ENCODE results near the gene CALCOCO1.

Gene CALCOCO1

DNA sequence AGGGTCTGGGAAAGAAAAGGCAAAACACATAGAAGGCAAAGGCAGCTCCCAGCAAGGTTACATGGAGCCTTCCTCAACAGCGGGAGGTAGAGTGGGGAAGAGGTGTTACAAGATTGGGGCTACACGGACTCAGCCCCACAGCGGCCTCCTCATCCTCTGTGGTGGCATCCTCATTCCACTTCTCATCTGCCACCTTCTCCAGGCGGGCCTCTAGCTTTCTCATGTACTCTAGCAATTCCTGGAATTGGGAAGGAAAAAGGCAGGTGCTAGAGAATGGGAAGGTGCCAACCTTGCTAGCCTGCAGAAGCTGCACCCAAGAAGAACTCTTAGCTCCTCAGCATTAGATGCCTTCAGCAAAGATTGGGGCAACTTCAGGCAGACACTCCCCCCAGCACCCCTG lies 13.2 kb downstream of the CALCOCO1 start:
- Histone ChIP-seq H3F3A (ENCODE audit: low read depth) (no peaks in the 10 kb centered on the region), H3K4me2 (ENCODE audit: low read depth, low read length, poor library complexity, severe bottlenecking) (no peak overlapping the region), H3K9me2 (replicated peaks; ENCODE audit: low read depth, low read length) (no peaks in the 10 kb centered on the region), H2AFZ (ENCODE audit: low read length) (no peak overlapping the region), H3K79me2 (ENCODE audit: insufficient read depth, low read length) (no peaks in the 10 kb centered on the region), H3K4me1 (ENCODE audit: insufficient read depth, low read length, poor library complexity, severe bottlenecking) (no peaks in the 10 kb centered on the region), H3K27me3 (ENCODE audit: insufficient read depth, low read length, poor library complexity, severe bottlenecking) (no peaks in the 10 kb centered on the region), H3K9me3 (ENCODE audit: insufficient read depth, low read depth, low read length) (no peaks in the 10 kb centered on the region), H3K4me3 (ENCODE audit: low read length, poor library complexity, severe bottlenecking) (no peak overlapping the region), H3K9ac (ENCODE audit: low read depth, low read length, poor library complexity, severe bottlenecking) (no peak overlapping the region), H4K20me1 (ENCODE audit: insufficient read depth, low read length, poor library complexity, severe bottlenecking) (no peaks in the 10 kb centered on the region), H3K36me3 (ENCODE audit: insufficient read depth, low read length) (no peaks in the 10 kb centered on the region)
- TF ChIP-seq EZH2phosphoT487 (IDR thresholded peaks at IDR 0.05; ENCODE audit: borderline replicate concordance) = no peak
- TF ChIP-seq, protein P1, sequence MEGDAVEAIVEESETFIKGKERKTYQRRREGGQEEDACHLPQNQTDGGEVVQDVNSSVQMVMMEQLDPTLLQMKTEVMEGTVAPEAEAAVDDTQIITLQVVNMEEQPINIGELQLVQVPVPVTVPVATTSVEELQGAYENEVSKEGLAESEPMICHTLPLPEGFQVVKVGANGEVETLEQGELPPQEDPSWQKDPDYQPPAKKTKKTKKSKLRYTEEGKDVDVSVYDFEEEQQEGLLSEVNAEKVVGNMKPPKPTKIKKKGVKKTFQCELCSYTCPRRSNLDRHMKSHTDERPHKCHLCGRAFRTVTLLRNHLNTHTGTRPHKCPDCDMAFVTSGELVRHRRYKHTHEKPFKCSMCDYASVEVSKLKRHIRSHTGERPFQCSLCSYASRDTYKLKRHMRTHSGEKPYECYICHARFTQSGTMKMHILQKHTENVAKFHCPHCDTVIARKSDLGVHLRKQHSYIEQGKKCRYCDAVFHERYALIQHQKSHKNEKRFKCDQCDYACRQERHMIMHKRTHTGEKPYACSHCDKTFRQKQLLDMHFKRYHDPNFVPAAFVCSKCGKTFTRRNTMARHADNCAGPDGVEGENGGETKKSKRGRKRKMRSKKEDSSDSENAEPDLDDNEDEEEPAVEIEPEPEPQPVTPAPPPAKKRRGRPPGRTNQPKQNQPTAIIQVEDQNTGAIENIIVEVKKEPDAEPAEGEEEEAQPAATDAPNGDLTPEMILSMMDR (conservative IDR thresholded peaks at IDR 0.05; ENCODE audit: low read length) = no peak

DNA sequence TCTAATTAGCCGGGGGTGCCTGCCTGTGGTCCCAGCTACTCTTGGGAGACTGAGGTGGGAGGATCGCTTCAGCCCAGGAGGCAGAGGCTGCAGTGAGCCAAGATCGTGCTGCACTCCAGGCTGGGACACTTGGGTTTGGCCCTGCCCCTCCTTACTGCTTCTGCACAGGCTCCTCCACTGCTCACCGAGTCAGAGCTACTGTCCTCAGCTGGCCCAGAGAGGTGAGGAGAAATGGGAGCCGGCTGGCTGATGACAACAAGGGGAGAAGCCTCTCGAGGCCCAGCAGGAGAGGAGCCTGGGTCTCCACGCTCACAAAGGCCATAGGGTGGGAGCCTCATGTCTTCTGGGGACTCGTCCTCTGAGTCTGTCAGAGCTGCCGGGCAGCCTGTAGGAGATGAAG lies 13.7 kb downstream of the CALCOCO1 start:
- Histone ChIP-seq H3K9me2 (replicated peaks; ENCODE audit: low read depth, low read length) (no peaks in the 10 kb centered on the region), H3K4me2 (ENCODE audit: low read depth, low read length, poor library complexity, severe bottlenecking) (no peak overlapping the region), H3K9ac (ENCODE audit: low read depth, low read length, poor library complexity, severe bottlenecking) (no peak overlapping the region), H2AFZ (ENCODE audit: low read length) (no peak overlapping the region), H3F3A (ENCODE audit: low read depth) (no peaks in the 10 kb centered on the region), H3K36me3 (ENCODE audit: insufficient read depth, low read length) (no peaks in the 10 kb centered on the region), H3K4me1 (ENCODE audit: insufficient read depth, low read length, poor library complexity, severe bottlenecking) (no peaks in the 10 kb centered on the region), H3K79me2 (ENCODE audit: insufficient read depth, low read length) (no peaks in the 10 kb centered on the region), H3K9me3 (ENCODE audit: insufficient read depth, low read depth, low read length) (no peaks in the 10 kb centered on the region), H3K4me3 (ENCODE audit: low read length, poor library complexity, severe bottlenecking) (no peak overlapping the region), H4K20me1 (ENCODE audit: insufficient read depth, low read length, poor library complexity, severe bottlenecking) (no peaks in the 10 kb centered on the region), H3K27me3 (ENCODE audit: insufficient read depth, low read length, poor library complexity, severe bottlenecking) (no peaks in the 10 kb centered on the region)
- TF ChIP-seq, protein P1 (conservative IDR thresholded peaks at IDR 0.05; ENCODE audit: low read length) = no peak
- TF ChIP-seq EZH2phosphoT487 (IDR thresholded peaks at IDR 0.05; ENCODE audit: borderline replicate concordance) = no peak

DNA sequence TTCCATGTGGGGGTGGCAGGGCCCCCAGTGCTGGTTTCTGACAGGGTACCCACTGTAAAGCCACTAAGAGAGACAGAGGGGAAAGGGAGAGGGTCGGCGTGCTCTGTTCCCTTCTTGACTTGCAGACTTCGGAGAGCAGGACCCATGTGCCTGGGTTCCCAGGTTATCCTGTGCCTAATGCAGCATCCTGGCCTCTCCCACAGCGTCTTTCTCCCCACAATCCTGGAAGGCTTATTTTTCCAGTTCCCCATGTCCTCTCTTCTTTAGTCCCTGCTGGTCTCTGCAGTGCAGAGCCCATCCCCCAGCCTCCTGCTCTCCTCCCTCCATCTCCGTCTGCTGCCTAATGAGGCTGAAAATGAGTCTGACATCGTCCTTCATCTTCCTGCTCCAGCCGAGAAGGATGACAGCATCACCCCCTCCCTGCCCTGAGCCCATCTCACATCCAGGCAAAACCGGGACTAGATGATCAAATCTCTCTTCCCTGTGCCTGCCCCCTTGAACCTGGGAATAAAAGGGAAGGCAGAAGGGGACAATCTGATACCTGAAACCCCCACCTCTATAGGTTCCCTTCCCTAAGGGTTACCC lies 15.1 kb downstream of the CALCOCO1 start:
- Histone ChIP-seq H3K9me3 (ENCODE audit: insufficient read depth, low read depth, low read length) (no peaks in the 10 kb centered on the region), H2AFZ (ENCODE audit: low read length) (no peak overlapping the region), H3F3A (ENCODE audit: low read depth) (no peaks in the 10 kb centered on the region), H3K9me2 (replicated peaks; ENCODE audit: low read depth, low read length) (no peaks in the 10 kb centered on the region), H3K36me3 (ENCODE audit: insufficient read depth, low read length) (no peaks in the 10 kb centered on the region), H4K20me1 (ENCODE audit: insufficient read depth, low read length, poor library complexity, severe bottlenecking) (no peaks in the 10 kb centered on the region), H3K4me2 (ENCODE audit: low read depth, low read length, poor library complexity, severe bottlenecking) (no peak overlapping the region), H3K27me3 (ENCODE audit: insufficient read depth, low read length, poor library complexity, severe bottlenecking) (no peaks in the 10 kb centered on the region), H3K4me1 (ENCODE audit: insufficient read depth, low read length, poor library complexity, severe bottlenecking) (no peaks in the 10 kb centered on the region), H3K79me2 (ENCODE audit: insufficient read depth, low read length) (no peaks in the 10 kb centered on the region), H3K4me3 (ENCODE audit: low read length, poor library complexity, severe bottlenecking) (no peak overlapping the region), H3K9ac (ENCODE audit: low read depth, low read length, poor library complexity, severe bottlenecking) (no peak overlapping the region)
- TF ChIP-seq EZH2phosphoT487 (IDR thresholded peaks at IDR 0.05; ENCODE audit: borderline replicate concordance) = no peak
- TF ChIP-seq, protein P1 (conservative IDR thresholded peaks at IDR 0.05; ENCODE audit: low read length) = no peak
